IMR-90 (cell line): Measurements from ENCODE around the gene CARM1.

Experiments used
- BHLHE40 ChIP-seq: fragments of 150-350 bp; IDR thresholded peaks from 2 replicates; pipeline ENCODE4 v1.6.1; 2016; ENCODE audit warnings: mild to moderate bottlenecking, low read depth, low read length
- CEBPB ChIP-seq: IDR thresholded peaks from 2 replicates; pipeline ENCODE4 v1.6.1; 2012; ENCODE audit warnings: low read depth, low read length, improper control_type of control experiment
- FOS ChIP-seq: fragments of 150-350 bp; IDR thresholded peaks from 2 replicates; pipeline ENCODE4 v1.6.1; 2016; ENCODE audit warnings: low read depth, low read length
- MAFK ChIP-seq: IDR thresholded peaks from 2 replicates; pipeline ENCODE4 v1.6.1; 2012; ENCODE audit warnings: low read depth, low read length, improper control_type of control experiment
- MXI1 ChIP-seq: IDR thresholded peaks from 2 replicates; pipeline ENCODE4 v1.6.1; 2012; ENCODE audit warnings: low read depth, mild to moderate bottlenecking, low read length, moderate library complexity, borderline replicate concordance
- POLR2A ChIP-seq: IDR thresholded peaks from 2 replicates; pipeline ENCODE4 v1.6.1; 2012; ENCODE audit warnings: mild to moderate bottlenecking, low read depth, low read length
- RAD21 ChIP-seq: IDR thresholded peaks from 2 replicates; pipeline ENCODE4 v1.6.1; 2012; ENCODE audit warnings: low read length, improper control_type of control experiment
- RCOR1 ChIP-seq: IDR thresholded peaks from 2 replicates; pipeline ENCODE4 v1.6.1; 2012; ENCODE audit warnings: mild to moderate bottlenecking, low read length, improper control_type of control experiment; ENCODE audit not compliant: insufficient replicate concordance
- RFX5 ChIP-seq: IDR thresholded peaks from 2 replicates; pipeline ENCODE4 v1.8.0; 2012; ENCODE audit warnings: low read depth, mild to moderate bottlenecking, low read length, moderate library complexity
- SMC3 ChIP-seq: fragments of 150-350 bp; IDR thresholded peaks from 2 replicates; pipeline ENCODE4 v1.6.1; 2016; ENCODE audit warnings: low read depth, mild to moderate bottlenecking, antibody characterized with exemption, low read length, moderate library complexity
- TF ChIP-seq, protein P1 (sequence below): conservative IDR thresholded peaks from 2 replicates; pipeline ENCODE4 v1.5.1; 2012; ENCODE audit warnings: mild to moderate bottlenecking, low read depth, low read length, improper control_type of control experiment
- TF ChIP-seq, protein P2 (sequence below): fragments of 150-350 bp; IDR thresholded peaks from 2 replicates; pipeline ENCODE4 v1.6.1; 2017; ENCODE audit warnings: mild to moderate bottlenecking, antibody characterized with exemption, low read length, low read depth
- TF ChIP-seq, protein P3 (sequence below): fragments of 150-350 bp; IDR thresholded peaks from 2 replicates; pipeline ENCODE4 v1.6.1; 2016; ENCODE audit warnings: low read depth, mild to moderate bottlenecking, low read length, moderate library complexity, borderline replicate concordance

DNA sequence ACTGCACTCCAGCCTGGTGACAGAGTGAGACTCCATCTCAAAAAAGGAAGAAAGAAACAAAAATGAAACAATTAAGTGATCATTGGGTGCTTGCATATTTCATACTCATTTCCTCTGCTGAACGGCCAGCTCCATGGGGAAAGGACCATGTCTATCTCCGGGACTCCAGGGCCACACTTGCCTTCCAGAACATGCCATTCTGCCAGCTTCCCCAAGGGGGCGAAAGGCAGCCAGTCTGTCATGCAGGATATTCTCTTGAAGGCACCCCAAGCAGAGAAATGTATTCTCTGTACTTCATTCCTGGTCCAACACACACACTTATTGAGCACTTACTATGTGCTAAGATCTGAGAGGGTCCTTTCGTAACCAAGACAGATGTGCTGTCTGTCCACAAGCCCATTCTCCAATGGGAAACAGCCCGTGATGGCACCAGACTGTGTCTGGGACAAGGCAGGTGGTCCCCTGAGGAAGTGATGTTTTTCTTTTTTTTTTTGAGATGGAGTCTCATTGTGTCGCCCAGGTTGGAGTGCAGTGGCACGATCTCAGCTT, 10.2 kb upstream of the CARM1 start:
- no peak for TF ChIP-seq SMC3
- TF ChIP-seq, protein P1, sequence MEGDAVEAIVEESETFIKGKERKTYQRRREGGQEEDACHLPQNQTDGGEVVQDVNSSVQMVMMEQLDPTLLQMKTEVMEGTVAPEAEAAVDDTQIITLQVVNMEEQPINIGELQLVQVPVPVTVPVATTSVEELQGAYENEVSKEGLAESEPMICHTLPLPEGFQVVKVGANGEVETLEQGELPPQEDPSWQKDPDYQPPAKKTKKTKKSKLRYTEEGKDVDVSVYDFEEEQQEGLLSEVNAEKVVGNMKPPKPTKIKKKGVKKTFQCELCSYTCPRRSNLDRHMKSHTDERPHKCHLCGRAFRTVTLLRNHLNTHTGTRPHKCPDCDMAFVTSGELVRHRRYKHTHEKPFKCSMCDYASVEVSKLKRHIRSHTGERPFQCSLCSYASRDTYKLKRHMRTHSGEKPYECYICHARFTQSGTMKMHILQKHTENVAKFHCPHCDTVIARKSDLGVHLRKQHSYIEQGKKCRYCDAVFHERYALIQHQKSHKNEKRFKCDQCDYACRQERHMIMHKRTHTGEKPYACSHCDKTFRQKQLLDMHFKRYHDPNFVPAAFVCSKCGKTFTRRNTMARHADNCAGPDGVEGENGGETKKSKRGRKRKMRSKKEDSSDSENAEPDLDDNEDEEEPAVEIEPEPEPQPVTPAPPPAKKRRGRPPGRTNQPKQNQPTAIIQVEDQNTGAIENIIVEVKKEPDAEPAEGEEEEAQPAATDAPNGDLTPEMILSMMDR = peak; percentile 38; the same call in 1 of the 2 replicates
- TF ChIP-seq, protein P2, sequence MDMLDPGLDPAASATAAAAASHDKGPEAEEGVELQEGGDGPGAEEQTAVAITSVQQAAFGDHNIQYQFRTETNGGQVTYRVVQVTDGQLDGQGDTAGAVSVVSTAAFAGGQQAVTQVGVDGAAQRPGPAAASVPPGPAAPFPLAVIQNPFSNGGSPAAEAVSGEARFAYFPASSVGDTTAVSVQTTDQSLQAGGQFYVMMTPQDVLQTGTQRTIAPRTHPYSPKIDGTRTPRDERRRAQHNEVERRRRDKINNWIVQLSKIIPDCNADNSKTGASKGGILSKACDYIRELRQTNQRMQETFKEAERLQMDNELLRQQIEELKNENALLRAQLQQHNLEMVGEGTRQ = no peak
- TF ChIP-seq POLR2A = no peak
- no peak for TF ChIP-seq RFX5
- TF ChIP-seq FOS = no peak
- no peak for TF ChIP-seq RCOR1
- TF ChIP-seq BHLHE40 = no peak
- no peak for TF ChIP-seq MAFK
- no peak for TF ChIP-seq MXI1
- TF ChIP-seq RAD21 = no peak
- TF ChIP-seq, protein P3, sequence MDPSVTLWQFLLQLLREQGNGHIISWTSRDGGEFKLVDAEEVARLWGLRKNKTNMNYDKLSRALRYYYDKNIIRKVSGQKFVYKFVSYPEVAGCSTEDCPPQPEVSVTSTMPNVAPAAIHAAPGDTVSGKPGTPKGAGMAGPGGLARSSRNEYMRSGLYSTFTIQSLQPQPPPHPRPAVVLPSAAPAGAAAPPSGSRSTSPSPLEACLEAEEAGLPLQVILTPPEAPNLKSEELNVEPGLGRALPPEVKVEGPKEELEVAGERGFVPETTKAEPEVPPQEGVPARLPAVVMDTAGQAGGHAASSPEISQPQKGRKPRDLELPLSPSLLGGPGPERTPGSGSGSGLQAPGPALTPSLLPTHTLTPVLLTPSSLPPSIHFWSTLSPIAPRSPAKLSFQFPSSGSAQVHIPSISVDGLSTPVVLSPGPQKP = no peak
- no peak for TF ChIP-seq CEBPB
